WTC11 (cell line): ENCODE measurements around the gene HBEGF. TPM values are rescaled to one million over a fixed set of nuclear protein-coding genes. Genes with fewer than 3 reads are reported as not detected.

Experiments
- ATAC-seq: fragments of 200-7000 bp; cut with Tn5 transposase; 2 replicates; pipeline ENCODE4 v1.10.0; 2021; ENCODE audit warnings: mild to moderate bottlenecking, moderate library complexity
- CTCF ChIA-PET: fragments of 300-600 bp; sonication (Branson Sonifier 250); formaldehyde crosslinking; loops from one replicate; lab custom pipeline; 2021; ENCODE audit warnings: antibody characterized with exemption; lab: Charles Lee
- POLR2A ChIA-PET: fragments of 350-600 bp; sonication (Branson Sonifier 250); formaldehyde crosslinking; loops from one replicate; lab custom pipeline; 2021; ENCODE audit warnings: antibody characterized with exemption; lab: Charles Lee
- DNase-seq: peaks from one replicate; pipeline ENCODE4 v3.0.0; 2021; ENCODE audit warnings: low spot score
- H3K27ac Mint-ChIP-seq: 2 replicates; pipeline ENCODE4 v1.8.0; 2021; ENCODE audit warnings: mixed read lengths
- H3K27me3 Mint-ChIP-seq: 2 replicates; pipeline ENCODE4 v1.8.0; 2021; ENCODE audit warnings: low read depth, mild to moderate bottlenecking, moderate library complexity, mixed read lengths
- H3K36me3 Mint-ChIP-seq: 2 replicates; pipeline ENCODE4 v1.8.0; 2021; ENCODE audit warnings: mixed read lengths
- H3K4me1 Mint-ChIP-seq: 2 replicates; pipeline ENCODE4 v1.8.0; 2022; ENCODE audit warnings: mixed read lengths
- H3K4me3 Mint-ChIP-seq: 2 replicates; pipeline ENCODE4 v1.8.0; 2021; ENCODE audit warnings: mild to moderate bottlenecking, moderate library complexity, mixed read lengths
- H3K9me3 Mint-ChIP-seq: 2 replicates; pipeline ENCODE4 v1.8.0; 2021; ENCODE audit warnings: mixed read lengths
- CDX4 ChIP-seq: fragments of 250-450 bp; sonication (Bioruptor Pico); IDR thresholded peaks from 2 replicates; pipeline ENCODE4 v1.9.0; 2021; ENCODE audit warnings: moderate library complexity, mild to moderate bottlenecking, inconsistent platforms, borderline replicate concordance
- ESRRA ChIP-seq: sonication (generic); formaldehyde crosslinking; IDR thresholded peaks from 2 replicates; pipeline ENCODE4 v1.8.1; 2022; ENCODE audit warnings: mild to moderate bottlenecking, missing genetic modification reagents, borderline replicate concordance
- FOXJ3 ChIP-seq: sonication (generic); formaldehyde crosslinking; IDR thresholded peaks from 2 replicates; pipeline ENCODE4 v1.9.0; 2021; ENCODE audit warnings: missing genetic modification reagents, mild to moderate bottlenecking, borderline replicate concordance
- GABPB1 ChIP-seq: sonication (generic); formaldehyde crosslinking; IDR thresholded peaks from 2 replicates; pipeline ENCODE4 v1.8.1; 2023; ENCODE audit warnings: mild to moderate bottlenecking, missing genetic modification reagents
- GTF2I ChIP-seq: fragments of 250-450 bp; sonication (Bioruptor Pico); conservative IDR thresholded peaks from 2 replicates; pipeline ENCODE4 v1.4.0; 2021; ENCODE audit warnings: mild to moderate bottlenecking
- HMGXB4 ChIP-seq: sonication (generic); formaldehyde crosslinking; IDR thresholded peaks from 2 replicates; pipeline ENCODE4 v1.8.1; 2023; ENCODE audit warnings: mild to moderate bottlenecking, moderate library complexity, missing genetic modification reagents
- MLX ChIP-seq: sonication (generic); formaldehyde crosslinking; IDR thresholded peaks from 2 replicates; pipeline ENCODE4 v1.8.1; 2023; ENCODE audit warnings: mild to moderate bottlenecking, missing genetic modification reagents, moderate library complexity
- MXD4 ChIP-seq: fragments of 250-450 bp; sonication (Bioruptor Pico); IDR thresholded peaks from 2 replicates; pipeline ENCODE4 v1.8.0; 2021; ENCODE audit warnings: mild to moderate bottlenecking, moderate library complexity, borderline replicate concordance
- MYBL2 ChIP-seq: sonication (generic); formaldehyde crosslinking; IDR thresholded peaks from 2 replicates; pipeline ENCODE4 v1.8.1; 2023; ENCODE audit warnings: mild to moderate bottlenecking, moderate library complexity, missing genetic modification reagents
- STAT6 ChIP-seq: sonication (generic); formaldehyde crosslinking; conservative IDR thresholded peaks from 2 replicates; pipeline ENCODE4 v1.8.1; 2023; ENCODE audit warnings: mild to moderate bottlenecking, low read depth, missing genetic modification reagents, moderate library complexity
- ZNF317 ChIP-seq: sonication (generic); formaldehyde crosslinking; IDR thresholded peaks from 2 replicates; pipeline ENCODE4 v1.8.1; 2023; ENCODE audit warnings: low read depth, mild to moderate bottlenecking, moderate library complexity, missing genetic modification reagents, borderline replicate concordance
- ZNF396 ChIP-seq: fragments of 250-450 bp; sonication (Bioruptor Pico); IDR thresholded peaks from 2 replicates; pipeline ENCODE4 v1.8.0; 2021; ENCODE audit warnings: mild to moderate bottlenecking, moderate library complexity, borderline replicate concordance
- total RNA-seq: library from RNA; stranded (reverse); gene quantifications from 3 replicates; pipeline ENCODE4 v1.2.3, GENCODE V29; 2021
- TF ChIP-seq, protein P1 (sequence below): sonication (generic); formaldehyde crosslinking; IDR thresholded peaks from 2 replicates; pipeline ENCODE4 v1.8.0; 2023; ENCODE audit warnings: missing genetic modification reagents, mild to moderate bottlenecking, borderline replicate concordance
- TF ChIP-seq, protein P2 (sequence below): fragments of 250-450 bp; sonication (Bioruptor Pico); conservative IDR thresholded peaks from 2 replicates; pipeline ENCODE4 v1.9.0; 2021; ENCODE audit warnings: mild to moderate bottlenecking
- TF ChIP-seq, protein P3 (sequence below): fragments of 200-600 bp; IDR thresholded peaks from 2 replicates; pipeline ENCODE4 v1.8.0; 2022; ENCODE audit warnings: antibody characterized with exemption

The HBEGF gene
- total RNA-seq, 1 experiment from 2014 or later: 4.0 TPM

DNA sequence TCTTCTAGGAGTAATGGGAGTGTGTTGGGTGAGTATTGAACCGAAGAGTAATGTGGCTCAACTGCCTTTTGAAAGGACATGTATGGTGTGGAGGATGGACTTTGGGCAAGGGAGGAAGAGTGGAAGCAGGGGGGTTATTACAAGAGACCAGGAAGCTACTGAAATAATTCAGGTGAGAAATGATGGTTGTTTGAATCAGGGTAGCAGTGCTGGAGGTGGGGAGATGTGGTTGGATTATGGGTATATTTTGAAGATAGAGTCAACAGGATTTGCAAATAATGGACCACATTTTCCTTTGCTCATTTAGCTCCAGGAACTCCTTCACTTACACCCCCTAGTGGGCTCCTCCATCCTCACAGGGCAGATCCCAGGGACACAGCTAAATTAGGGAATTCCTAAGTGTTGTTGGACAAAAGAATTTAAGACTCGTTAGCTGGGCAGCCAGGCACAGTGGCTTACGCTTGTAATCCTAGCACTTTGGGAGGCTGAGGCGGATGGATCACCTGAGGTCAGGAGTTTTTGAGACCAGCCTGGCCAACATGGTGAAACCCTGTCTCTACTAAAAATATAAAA, 12.4 kb upstream of the HBEGF start (continued):
- TF ChIP-seq, protein P1, sequence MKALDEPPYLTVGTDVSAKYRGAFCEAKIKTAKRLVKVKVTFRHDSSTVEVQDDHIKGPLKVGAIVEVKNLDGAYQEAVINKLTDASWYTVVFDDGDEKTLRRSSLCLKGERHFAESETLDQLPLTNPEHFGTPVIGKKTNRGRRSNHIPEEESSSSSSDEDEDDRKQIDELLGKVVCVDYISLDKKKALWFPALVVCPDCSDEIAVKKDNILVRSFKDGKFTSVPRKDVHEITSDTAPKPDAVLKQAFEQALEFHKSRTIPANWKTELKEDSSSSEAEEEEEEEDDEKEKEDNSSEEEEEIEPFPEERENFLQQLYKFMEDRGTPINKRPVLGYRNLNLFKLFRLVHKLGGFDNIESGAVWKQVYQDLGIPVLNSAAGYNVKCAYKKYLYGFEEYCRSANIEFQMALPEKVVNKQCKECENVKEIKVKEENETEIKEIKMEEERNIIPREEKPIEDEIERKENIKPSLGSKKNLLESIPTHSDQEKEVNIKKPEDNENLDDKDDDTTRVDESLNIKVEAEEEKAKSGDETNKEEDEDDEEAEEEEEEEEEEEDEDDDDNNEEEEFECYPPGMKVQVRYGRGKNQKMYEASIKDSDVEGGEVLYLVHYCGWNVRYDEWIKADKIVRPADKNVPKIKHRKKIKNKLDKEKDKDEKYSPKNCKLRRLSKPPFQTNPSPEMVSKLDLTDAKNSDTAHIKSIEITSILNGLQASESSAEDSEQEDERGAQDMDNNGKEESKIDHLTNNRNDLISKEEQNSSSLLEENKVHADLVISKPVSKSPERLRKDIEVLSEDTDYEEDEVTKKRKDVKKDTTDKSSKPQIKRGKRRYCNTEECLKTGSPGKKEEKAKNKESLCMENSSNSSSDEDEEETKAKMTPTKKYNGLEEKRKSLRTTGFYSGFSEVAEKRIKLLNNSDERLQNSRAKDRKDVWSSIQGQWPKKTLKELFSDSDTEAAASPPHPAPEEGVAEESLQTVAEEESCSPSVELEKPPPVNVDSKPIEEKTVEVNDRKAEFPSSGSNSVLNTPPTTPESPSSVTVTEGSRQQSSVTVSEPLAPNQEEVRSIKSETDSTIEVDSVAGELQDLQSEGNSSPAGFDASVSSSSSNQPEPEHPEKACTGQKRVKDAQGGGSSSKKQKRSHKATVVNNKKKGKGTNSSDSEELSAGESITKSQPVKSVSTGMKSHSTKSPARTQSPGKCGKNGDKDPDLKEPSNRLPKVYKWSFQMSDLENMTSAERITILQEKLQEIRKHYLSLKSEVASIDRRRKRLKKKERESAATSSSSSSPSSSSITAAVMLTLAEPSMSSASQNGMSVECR: no peak

- POLR2A ChIA-PET: interaction anchor here (0.6 kb wide), 1 partner anchor 151 kb away, joined by 3 read pairs; no protein-coding TSS in a partner anchor
- ATAC-seq: peak; percentile 93
- H3K9me3 Mint-ChIP-seq: no peaks in the 10 kb centered on the region
- TF ChIP-seq FOXJ3 (CRISPR knock-in tag) (no peak), ZNF396 (CRISPR knock-in tag) (no peak), HMGXB4 (CRISPR knock-in tag) (peak; percentile 55; the same call in 1 of the 2 replicates)
- TF ChIP-seq, protein P2, sequence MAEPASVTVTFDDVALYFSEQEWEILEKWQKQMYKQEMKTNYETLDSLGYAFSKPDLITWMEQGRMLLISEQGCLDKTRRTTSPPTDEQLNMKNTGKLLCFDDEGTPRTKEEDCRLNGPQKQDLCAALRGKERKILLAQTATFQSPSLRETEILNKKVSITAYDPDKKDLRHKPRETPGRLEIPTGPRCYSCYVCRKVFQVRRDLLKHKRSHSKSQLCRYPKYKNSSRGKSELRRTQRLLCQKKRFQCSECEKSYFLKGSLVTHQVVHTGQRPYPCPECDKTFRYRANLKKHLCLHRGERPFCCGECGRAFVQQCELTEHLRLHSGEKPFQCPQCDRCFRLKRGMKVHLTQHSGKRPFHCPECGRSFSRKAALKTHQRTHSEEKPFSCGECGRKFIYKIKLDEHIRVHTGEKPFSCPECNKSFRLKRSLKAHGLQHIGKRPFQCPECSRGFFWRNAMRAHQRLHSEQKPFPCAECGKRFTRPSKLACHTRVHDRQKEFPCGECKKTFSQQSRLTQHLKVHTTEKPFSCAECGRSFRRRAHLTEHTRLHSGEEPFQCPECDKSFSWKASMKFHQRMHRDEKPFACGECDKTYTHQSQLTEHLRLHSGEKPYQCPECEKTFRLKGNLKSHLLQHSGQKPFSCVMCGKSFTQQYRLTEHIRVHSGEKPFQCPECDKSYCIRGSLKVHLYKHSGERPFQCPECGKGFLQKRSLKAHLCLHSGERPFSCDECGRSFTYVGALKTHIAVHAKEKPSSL (CRISPR knock-in tag): no peak
- TF ChIP-seq, protein P3, sequence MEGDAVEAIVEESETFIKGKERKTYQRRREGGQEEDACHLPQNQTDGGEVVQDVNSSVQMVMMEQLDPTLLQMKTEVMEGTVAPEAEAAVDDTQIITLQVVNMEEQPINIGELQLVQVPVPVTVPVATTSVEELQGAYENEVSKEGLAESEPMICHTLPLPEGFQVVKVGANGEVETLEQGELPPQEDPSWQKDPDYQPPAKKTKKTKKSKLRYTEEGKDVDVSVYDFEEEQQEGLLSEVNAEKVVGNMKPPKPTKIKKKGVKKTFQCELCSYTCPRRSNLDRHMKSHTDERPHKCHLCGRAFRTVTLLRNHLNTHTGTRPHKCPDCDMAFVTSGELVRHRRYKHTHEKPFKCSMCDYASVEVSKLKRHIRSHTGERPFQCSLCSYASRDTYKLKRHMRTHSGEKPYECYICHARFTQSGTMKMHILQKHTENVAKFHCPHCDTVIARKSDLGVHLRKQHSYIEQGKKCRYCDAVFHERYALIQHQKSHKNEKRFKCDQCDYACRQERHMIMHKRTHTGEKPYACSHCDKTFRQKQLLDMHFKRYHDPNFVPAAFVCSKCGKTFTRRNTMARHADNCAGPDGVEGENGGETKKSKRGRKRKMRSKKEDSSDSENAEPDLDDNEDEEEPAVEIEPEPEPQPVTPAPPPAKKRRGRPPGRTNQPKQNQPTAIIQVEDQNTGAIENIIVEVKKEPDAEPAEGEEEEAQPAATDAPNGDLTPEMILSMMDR: peak; percentile 69
- TF ChIP-seq, all 79 proteins: peak for 2
- Mint-ChIP-seq H3K27me3 (peaks cover 8% of the 10 kb centered on the region; the same call in 1 of the 2 replicates), H3K27ac (peak overlapping the region; percentile 95), H3K36me3 (no peaks in the 10 kb centered on the region), H3K4me3 (peak overlapping the region; percentile 61), H3K4me1 (peaks cover 10% of the 10 kb centered on the region)
- peak; percentile 87 for DNase-seq
- CTCF ChIA-PET: interaction anchor here (0.6 to 4.5 kb wide), 18 partner anchors 9 to 1854 kb away, joined by 3 to 247 read pairs (median 10); partner anchors contain the start of genes ANKHD1, EIF4EBP3 and HBEGF
These were observed 11.3 kb upstream of the HBEGF start for GRCh38 chr5:140357726-140358093.

DNA sequence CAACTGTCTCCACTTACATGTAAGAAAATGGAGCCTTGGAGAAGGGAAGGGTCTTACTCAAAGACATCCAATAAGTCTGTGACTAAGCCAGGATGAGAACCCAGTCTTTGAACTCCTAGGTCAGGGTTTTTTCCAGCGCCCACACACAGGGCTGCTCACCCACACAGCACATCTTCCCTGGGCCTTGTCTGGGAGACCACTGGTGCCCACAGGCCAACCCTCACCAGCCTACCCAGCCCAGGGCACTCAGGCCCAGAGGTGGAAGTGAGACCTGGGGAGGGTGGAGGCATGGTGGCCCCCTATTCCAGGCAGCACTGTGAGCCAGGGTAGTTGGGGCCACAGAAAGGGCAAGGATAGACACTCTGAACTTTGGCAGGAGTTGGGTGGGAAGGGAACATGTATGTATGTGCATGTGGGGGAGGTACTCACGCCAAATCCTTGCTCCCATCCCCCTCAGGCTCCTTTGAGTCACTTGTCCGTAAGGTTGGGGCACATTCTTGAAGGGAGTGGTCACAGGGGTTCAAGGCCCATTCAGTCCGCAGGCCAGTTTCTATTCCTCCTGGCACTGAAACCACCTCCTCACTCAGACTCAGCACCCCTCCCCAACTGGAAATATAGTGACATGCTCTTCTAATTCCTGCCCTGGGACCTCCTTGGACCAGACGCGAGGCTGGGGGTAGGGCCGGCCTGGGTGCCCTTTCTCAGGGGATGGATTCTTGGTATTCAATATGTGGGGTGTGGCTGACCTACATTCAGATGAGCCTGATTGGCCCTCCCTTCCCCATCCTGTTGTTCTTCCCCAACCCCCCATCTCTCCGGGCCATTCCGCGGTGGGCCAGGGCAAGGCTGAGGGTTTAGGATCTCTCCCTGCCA, 10.7 kb upstream of the HBEGF start:
- H3K27me3 Mint-ChIP-seq: peaks cover 8% of the 10 kb centered on the region; the same call in 1 of the 2 replicates
- H3K36me3 Mint-ChIP-seq: no peaks in the 10 kb centered on the region
- ATAC-seq: no peak
- ChIA-PET POLR2A (no interaction called here), CTCF (interaction anchor here (3.1 to 15.0 kb wide), 2 partner anchors 11 to 114 kb away, joined by 35 to 621 read pairs; partner anchors contain the start of gene HBEGF)
- H3K4me1 Mint-ChIP-seq: peaks cover 10% of the 10 kb centered on the region
- no peak overlapping the region for H3K27ac Mint-ChIP-seq
- H3K9me3 Mint-ChIP-seq: no peaks in the 10 kb centered on the region
- no peak overlapping the region for H3K4me3 Mint-ChIP-seq
- no peak for DNase-seq
- TF ChIP-seq GTF2I (CRISPR knock-in tag) (no peak), MLX (CRISPR knock-in tag) (no peak), ZNF317 (no peak), MXD4 (CRISPR knock-in tag) (no peak), MYBL2 (CRISPR knock-in tag) (no peak), STAT6 (CRISPR knock-in tag) (no peak), GABPB1 (CRISPR knock-in tag) (no peak), ESRRA (CRISPR knock-in tag) (no peak), CDX4 (CRISPR knock-in tag) (no peak)
